ENCODE data around the gene ARID1B. TPM values are rescaled to one million over a fixed set of nuclear protein-coding genes. Genes with fewer than 3 reads are reported as not detected.

Gene ARID1B
- total RNA-seq, 1 experiment from 2014 or later = 60.3 TPM

- CTCF ChIA-PET = interaction anchor here (1.2 kb wide), 1 partner anchor 20 kb away, joined by 3 read pairs; no protein-coding TSS in a partner anchor
- H3K27ac Mint-ChIP-seq = peak overlapping the region; percentile 34; the same call in 1 of the 2 replicates
- no peak for DNase-seq (ENCODE audit: low spot score)
Observed at GRCh38 chr6:157013649-157014304, 236.6 kb downstream of the ARID1B start.

GRCh38 chr6:157014871-157015270, 237.7 kb downstream of the ARID1B start:
- Mint-ChIP-seq H3K4me3 (no peak overlapping the region), H3K27me3 (ENCODE audit: low read depth) (no peaks in the 10 kb centered on the region), H3K4me1 (peaks cover 44% of the 10 kb centered on the region), H3K27ac (no peak overlapping the region), H3K9me3 (peaks cover 7% of the 10 kb centered on the region), H3K36me3 (peaks cover 4% of the 10 kb centered on the region; the same call in 1 of the 2 replicates)
- DNase-seq (ENCODE audit: low spot score) (no peak), ATAC-seq (no peak)
- POLR2A ChIA-PET = no interaction called here
- CTCF ChIA-PET = interaction anchor here (1.2 kb wide), 1 partner anchor 19 kb away, joined by 3 read pairs; no protein-coding TSS in a partner anchor
- TF ChIP-seq, protein P1, sequence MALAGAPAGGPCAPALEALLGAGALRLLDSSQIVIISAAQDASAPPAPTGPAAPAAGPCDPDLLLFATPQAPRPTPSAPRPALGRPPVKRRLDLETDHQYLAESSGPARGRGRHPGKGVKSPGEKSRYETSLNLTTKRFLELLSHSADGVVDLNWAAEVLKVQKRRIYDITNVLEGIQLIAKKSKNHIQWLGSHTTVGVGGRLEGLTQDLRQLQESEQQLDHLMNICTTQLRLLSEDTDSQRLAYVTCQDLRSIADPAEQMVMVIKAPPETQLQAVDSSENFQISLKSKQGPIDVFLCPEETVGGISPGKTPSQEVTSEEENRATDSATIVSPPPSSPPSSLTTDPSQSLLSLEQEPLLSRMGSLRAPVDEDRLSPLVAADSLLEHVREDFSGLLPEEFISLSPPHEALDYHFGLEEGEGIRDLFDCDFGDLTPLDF (CRISPR knock-in tag; IDR thresholded peaks at IDR 0.05) = no peak
- TF ChIP-seq ESRRA (CRISPR knock-in tag; IDR thresholded peaks at IDR 0.05; ENCODE audit: borderline replicate concordance) (no peak), ATF2 (CRISPR knock-in tag; IDR thresholded peaks at IDR 0.05; ENCODE audit: borderline replicate concordance, low read depth) (no peak), OVOL2 (CRISPR knock-in tag; IDR thresholded peaks at IDR 0.05; ENCODE audit: borderline replicate concordance) (no peak), AFF4 (CRISPR knock-in tag; IDR thresholded peaks at IDR 0.05; ENCODE audit: borderline replicate concordance) (no peak), CREB1 (CRISPR knock-in tag; IDR thresholded peaks at IDR 0.05) (no peak), ZNF121 (CRISPR knock-in tag; IDR thresholded peaks at IDR 0.05) (no peak), ZNF396 (CRISPR knock-in tag; IDR thresholded peaks at IDR 0.05; ENCODE audit: borderline replicate concordance) (no peak), ZNF423 (CRISPR knock-in tag; IDR thresholded peaks at IDR 0.05) (no peak), FOXP4 (CRISPR knock-in tag; IDR thresholded peaks at IDR 0.05) (no peak), CREM (CRISPR knock-in tag; IDR thresholded peaks at IDR 0.05) (no peak)

More at GRCh38 chr6:157013649-157014304, 236.6 kb downstream of the ARID1B start:
- H3K36me3 Mint-ChIP-seq = peaks cover 4% of the 10 kb centered on the region; the same call in 1 of the 2 replicates
- H3K4me3 Mint-ChIP-seq = no peak overlapping the region
- POLR2A ChIA-PET = no interaction called here
- peak; percentile 54 for ATAC-seq
- TF ChIP-seq ETV6 (CRISPR knock-in tag; IDR thresholded peaks at IDR 0.05) (no peak), TCF7 (CRISPR knock-in tag; IDR thresholded peaks at IDR 0.05; ENCODE audit: low read depth) (no peak), TEAD1 (CRISPR knock-in tag; IDR thresholded peaks at IDR 0.05) (no peak), USF1 (CRISPR knock-in tag; IDR thresholded peaks at IDR 0.05) (no peak), JAZF1 (CRISPR knock-in tag; IDR thresholded peaks at IDR 0.05) (no peak), ZNF121 (CRISPR knock-in tag; IDR thresholded peaks at IDR 0.05) (no peak), ZNF396 (CRISPR knock-in tag; IDR thresholded peaks at IDR 0.05; ENCODE audit: borderline replicate concordance) (no peak), NFE2L1 (CRISPR knock-in tag; IDR thresholded peaks at IDR 0.05) (no peak), ZNF317 (CRISPR knock-in tag; IDR thresholded peaks at IDR 0.05; ENCODE audit: borderline replicate concordance, low read depth) (no peak), FOXK1 (CRISPR knock-in tag; IDR thresholded peaks at IDR 0.05) (no peak)
- TF ChIP-seq, protein P2, sequence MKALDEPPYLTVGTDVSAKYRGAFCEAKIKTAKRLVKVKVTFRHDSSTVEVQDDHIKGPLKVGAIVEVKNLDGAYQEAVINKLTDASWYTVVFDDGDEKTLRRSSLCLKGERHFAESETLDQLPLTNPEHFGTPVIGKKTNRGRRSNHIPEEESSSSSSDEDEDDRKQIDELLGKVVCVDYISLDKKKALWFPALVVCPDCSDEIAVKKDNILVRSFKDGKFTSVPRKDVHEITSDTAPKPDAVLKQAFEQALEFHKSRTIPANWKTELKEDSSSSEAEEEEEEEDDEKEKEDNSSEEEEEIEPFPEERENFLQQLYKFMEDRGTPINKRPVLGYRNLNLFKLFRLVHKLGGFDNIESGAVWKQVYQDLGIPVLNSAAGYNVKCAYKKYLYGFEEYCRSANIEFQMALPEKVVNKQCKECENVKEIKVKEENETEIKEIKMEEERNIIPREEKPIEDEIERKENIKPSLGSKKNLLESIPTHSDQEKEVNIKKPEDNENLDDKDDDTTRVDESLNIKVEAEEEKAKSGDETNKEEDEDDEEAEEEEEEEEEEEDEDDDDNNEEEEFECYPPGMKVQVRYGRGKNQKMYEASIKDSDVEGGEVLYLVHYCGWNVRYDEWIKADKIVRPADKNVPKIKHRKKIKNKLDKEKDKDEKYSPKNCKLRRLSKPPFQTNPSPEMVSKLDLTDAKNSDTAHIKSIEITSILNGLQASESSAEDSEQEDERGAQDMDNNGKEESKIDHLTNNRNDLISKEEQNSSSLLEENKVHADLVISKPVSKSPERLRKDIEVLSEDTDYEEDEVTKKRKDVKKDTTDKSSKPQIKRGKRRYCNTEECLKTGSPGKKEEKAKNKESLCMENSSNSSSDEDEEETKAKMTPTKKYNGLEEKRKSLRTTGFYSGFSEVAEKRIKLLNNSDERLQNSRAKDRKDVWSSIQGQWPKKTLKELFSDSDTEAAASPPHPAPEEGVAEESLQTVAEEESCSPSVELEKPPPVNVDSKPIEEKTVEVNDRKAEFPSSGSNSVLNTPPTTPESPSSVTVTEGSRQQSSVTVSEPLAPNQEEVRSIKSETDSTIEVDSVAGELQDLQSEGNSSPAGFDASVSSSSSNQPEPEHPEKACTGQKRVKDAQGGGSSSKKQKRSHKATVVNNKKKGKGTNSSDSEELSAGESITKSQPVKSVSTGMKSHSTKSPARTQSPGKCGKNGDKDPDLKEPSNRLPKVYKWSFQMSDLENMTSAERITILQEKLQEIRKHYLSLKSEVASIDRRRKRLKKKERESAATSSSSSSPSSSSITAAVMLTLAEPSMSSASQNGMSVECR (CRISPR knock-in tag; IDR thresholded peaks at IDR 0.05; ENCODE audit: borderline replicate concordance) = no peak
- TF ChIP-seq, protein P3, sequence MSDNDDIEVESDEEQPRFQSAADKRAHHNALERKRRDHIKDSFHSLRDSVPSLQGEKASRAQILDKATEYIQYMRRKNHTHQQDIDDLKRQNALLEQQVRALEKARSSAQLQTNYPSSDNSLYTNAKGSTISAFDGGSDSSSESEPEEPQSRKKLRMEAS (CRISPR knock-in tag; IDR thresholded peaks at IDR 0.05) = no peak
- H3K27me3 Mint-ChIP-seq (ENCODE audit: low read depth) = no peaks in the 10 kb centered on the region
- H3K9me3 Mint-ChIP-seq = peaks cover 7% of the 10 kb centered on the region
- H3K4me1 Mint-ChIP-seq = peaks cover 37% of the 10 kb centered on the region
